Measurements from ENCODE around the gene RHOB.

- no peak for TF ChIP-seq CTCF (IDR thresholded peaks at IDR 0.05)
- TF ChIP-seq EP300 (IDR thresholded peaks at IDR 0.05), result no peak
Observed at GRCh38 chr2:20433946-20434553, 12.8 kb upstream of the RHOB start.
